Measurements from ENCODE around the gene LEPR.

LEPR gene

DNA sequence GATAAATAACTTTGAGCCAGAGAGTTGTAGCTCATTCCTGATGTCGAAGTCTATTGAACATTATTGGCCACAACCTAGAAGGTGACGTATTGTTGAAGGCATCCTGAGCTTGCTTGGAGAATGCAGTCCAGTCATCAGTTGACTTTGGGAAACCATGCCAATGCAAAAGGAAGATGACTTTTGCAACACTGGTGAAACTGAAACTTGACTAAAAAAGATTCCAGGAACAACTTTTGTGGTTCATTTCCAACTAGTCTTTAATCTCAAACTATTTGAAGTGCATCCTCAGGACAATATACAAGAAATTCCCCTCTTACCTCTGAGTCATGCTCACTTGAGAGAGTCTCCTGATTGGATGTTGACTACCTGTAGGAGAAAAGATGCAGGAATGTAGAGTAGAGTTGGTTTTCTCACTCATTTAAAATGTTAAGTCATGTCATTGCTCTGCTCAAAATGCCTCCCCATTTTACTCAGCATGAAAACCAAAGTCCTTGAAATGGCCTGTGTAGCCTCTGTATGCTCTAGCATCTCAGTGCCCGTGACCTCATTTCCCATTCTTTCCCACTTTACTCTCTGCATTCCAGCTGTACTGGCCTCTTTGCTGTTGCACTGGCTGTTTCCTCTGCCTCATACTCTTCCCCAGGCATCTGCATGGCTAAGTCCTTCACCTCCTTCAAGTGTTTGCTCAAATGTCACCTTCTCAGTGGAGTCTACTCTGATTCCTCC lies 24.4 kb upstream of the LEPR start:
- ATAC-seq (replicated peaks) (no peak), DNase-seq (no peak)
- Mint-ChIP-seq H3K4me3 (no peak overlapping the region), H3K27me3 (no peaks in the 10 kb centered on the region), H3K4me1 (ENCODE audit: low read depth in 2 of 2) (peaks cover 4% of the 10 kb centered on the region in 2 donors), H3K9me3 (no peaks in the 10 kb centered on the region), H3K27ac (no peak overlapping the region), H3K36me3 (ENCODE audit: insufficient read depth) (no peaks in the 10 kb centered on the region)

DNA sequence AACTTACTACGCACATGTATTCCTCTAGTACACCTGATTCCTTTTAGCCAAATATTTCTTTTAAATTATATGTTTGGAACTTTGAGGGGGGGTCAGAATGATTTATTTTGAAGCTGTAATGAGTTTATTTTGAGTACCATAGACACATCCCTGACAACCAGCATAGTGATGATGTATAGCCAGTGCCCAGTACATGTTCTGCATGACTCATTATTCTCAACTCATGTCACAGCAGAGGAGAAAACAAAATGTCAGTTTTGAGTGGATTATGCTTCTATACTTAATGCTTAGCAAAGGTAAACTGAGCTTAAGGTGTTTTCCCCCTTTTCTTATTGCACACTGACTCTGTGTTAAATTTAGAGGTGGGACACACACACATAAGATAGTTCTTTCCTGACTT lies 22.4 kb upstream of the LEPR start:
- no peak overlapping the region for H3K27ac Mint-ChIP-seq
- H3K4me1 Mint-ChIP-seq (ENCODE audit: low read depth in 2 of 2): peaks cover 4% of the 10 kb centered on the region in 2 donors

DNA sequence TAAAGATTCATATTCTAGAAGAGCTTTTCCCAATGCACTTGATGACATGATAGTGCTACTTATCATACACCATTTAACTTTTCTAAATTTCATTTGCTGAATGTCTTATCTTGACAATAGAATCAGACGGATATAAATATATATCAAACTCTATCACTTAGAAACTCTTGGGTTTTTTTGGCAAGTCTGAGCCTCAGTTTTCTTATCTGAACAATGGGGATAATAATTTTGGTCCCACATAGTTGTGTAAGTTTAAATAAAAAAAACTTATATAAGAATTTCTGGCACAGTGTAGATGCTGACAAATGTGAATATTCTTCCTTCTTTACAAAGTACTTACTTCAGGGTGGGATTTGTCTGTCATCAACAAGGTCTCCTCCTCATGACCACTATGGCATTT lies 21.5 kb upstream of the LEPR start:
- Mint-ChIP-seq H3K27me3 (no peaks in the 10 kb centered on the region), H3K4me3 (no peak overlapping the region), H3K36me3 (ENCODE audit: insufficient read depth) (no peaks in the 10 kb centered on the region), H3K27ac (no peak overlapping the region), H3K4me1 (ENCODE audit: low read depth in 2 of 2) (peaks cover 0 to 4% of the 10 kb centered on the region in 2 donors), H3K9me3 (no peaks in the 10 kb centered on the region)
- ATAC-seq (replicated peaks) (no peak), DNase-seq (no peak)

More for the DNA sequence above, 22.4 kb upstream of the LEPR start:
- ATAC-seq (replicated peaks): no peak
- H3K9me3 Mint-ChIP-seq: no peaks in the 10 kb centered on the region
- H3K4me3 Mint-ChIP-seq: no peak overlapping the region
- no peak for DNase-seq
- no peaks in the 10 kb centered on the region for H3K27me3 Mint-ChIP-seq
- no peaks in the 10 kb centered on the region for H3K36me3 Mint-ChIP-seq (ENCODE audit: insufficient read depth)

DNA sequence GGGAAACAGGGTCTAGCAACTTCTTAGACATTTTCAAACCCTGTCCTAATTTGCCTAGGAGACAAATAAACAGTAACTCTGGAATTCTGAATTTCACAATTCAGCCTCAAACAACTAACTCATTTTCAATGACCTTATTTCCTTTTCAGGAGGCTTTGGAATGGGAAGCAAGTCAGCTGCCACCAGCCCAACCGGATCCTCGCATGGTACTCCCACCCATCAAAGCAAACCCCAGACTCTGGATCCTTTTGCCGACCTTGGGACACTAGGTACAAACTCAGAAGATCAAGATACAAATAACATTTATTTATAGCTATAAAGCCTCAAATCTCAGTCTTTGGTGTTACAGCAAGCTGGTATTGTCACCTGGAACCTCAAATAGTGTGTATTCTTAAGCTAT lies 18.9 kb upstream of the LEPR start:
- H3K4me3 Mint-ChIP-seq: no peak overlapping the region
- H3K9me3 Mint-ChIP-seq: no peaks in the 10 kb centered on the region
- H3K36me3 Mint-ChIP-seq (ENCODE audit: insufficient read depth): no peaks in the 10 kb centered on the region
- ATAC-seq (replicated peaks) (no peak), DNase-seq (no peak)
- H3K4me1 Mint-ChIP-seq (ENCODE audit: low read depth in 2 of 2): no peaks in the 10 kb centered on the region
- no peak overlapping the region for H3K27ac Mint-ChIP-seq
- H3K27me3 Mint-ChIP-seq: no peaks in the 10 kb centered on the region

DNA sequence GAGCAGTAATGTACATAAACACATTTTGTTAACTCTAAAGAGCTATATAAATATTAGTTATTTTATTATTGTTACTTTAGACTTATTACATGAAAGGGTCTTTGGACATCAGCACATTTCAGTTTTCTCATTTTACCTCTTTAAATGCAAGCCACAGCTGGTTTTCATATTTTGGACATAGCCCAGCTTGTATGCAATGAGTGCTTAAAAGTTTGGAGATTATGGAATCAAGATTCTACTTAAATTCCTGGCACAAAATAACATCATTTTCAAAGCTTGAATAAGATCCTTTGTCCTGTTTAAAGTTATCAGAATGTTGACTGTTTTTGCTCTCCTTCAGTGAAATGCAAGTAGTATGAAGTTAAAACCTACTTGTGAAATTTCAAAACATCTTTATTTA lies 15.5 kb upstream of the LEPR start:
- no peak for DNase-seq
- Mint-ChIP-seq H3K9me3 (no peaks in the 10 kb centered on the region), H3K36me3 (ENCODE audit: insufficient read depth) (no peaks in the 10 kb centered on the region), H3K4me3 (no peak overlapping the region), H3K27ac (no peak overlapping the region), H3K27me3 (no peaks in the 10 kb centered on the region), H3K4me1 (ENCODE audit: low read depth in 2 of 2) (no peaks in the 10 kb centered on the region)
- no peak for ATAC-seq (replicated peaks)

DNA sequence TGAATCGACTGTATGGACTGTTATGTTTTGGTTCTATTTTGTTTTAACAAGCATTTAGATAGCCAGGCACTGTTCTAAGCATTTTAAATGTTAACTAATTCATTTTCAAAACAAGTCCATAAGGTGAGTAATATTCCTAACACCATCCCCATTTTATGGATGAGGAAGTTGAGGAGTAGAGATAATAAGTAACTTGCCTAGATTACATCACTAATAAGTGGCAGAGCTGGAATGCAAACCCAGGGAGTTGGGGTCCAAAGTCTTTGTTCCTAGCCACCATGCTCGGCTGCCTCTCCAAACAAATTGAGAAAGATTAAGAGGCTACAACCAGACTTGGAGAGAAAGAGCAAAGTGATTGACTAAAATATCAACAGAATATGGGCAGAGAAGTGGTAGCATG lies 12.6 kb upstream of the LEPR start:
- Mint-ChIP-seq H3K9me3 (no peaks in the 10 kb centered on the region), H3K27me3 (no peaks in the 10 kb centered on the region)
- no peak for ATAC-seq (replicated peaks)

DNA sequence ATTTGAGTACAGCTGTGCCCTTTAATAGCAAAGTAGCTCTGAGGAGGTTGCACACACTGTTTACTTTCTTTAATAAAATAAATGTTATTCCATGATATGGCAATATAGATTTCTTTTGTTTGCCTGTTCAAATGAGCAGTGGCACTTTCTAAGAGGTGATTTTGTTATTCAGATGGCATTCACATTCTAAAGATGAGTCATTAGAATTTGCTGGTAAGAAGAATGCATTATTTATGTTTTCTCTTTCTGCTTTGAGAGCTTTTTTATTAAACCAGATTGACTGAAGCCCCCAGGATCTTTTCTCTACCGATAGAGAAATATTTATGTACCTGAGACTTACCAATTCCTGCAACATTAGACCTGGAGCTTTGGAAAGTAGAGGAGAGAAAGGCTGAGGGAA lies 11.2 kb upstream of the LEPR start:
- ATAC-seq (replicated peaks) (no peak), DNase-seq (no peak)
- Mint-ChIP-seq H3K4me3 (no peak overlapping the region), H3K4me1 (ENCODE audit: low read depth in 2 of 2) (no peaks in the 10 kb centered on the region), H3K9me3 (no peaks in the 10 kb centered on the region), H3K27ac (no peak overlapping the region), H3K36me3 (ENCODE audit: insufficient read depth) (no peaks in the 10 kb centered on the region), H3K27me3 (no peaks in the 10 kb centered on the region)

More for the DNA sequence above, 12.6 kb upstream of the LEPR start:
- no peak for DNase-seq
- Mint-ChIP-seq H3K4me3 (no peak overlapping the region), H3K4me1 (ENCODE audit: low read depth in 2 of 2) (no peaks in the 10 kb centered on the region), H3K36me3 (ENCODE audit: insufficient read depth) (no peaks in the 10 kb centered on the region), H3K27ac (no peak overlapping the region)

DNA sequence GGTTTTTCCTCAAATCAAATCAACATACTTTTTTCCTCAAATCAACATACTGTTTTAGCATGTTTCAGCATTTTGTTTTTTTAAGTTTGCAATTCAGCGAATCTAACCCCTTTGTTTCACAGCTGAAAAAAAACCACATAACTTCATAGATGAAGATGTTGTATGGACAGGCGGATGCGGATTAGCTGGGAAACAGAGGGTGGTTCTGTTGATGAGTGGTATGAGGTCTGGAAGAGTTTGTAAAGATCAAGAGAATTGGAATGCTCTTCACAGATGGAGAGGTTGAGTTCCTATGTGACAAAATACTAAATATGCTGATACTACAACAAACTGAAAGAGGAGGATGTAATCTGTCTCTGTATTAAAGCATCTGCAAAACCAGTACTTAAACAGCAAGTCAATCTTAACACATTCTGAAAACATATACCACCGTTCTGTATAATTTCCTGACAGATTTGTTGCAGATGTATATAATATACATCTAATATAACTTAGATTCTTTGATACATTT lies 10.6 kb upstream of the LEPR start:
- ATAC-seq (replicated peaks): no peak
- Mint-ChIP-seq H3K27ac (no peak overlapping the region), H3K36me3 (ENCODE audit: insufficient read depth) (no peaks in the 10 kb centered on the region)

DNA sequence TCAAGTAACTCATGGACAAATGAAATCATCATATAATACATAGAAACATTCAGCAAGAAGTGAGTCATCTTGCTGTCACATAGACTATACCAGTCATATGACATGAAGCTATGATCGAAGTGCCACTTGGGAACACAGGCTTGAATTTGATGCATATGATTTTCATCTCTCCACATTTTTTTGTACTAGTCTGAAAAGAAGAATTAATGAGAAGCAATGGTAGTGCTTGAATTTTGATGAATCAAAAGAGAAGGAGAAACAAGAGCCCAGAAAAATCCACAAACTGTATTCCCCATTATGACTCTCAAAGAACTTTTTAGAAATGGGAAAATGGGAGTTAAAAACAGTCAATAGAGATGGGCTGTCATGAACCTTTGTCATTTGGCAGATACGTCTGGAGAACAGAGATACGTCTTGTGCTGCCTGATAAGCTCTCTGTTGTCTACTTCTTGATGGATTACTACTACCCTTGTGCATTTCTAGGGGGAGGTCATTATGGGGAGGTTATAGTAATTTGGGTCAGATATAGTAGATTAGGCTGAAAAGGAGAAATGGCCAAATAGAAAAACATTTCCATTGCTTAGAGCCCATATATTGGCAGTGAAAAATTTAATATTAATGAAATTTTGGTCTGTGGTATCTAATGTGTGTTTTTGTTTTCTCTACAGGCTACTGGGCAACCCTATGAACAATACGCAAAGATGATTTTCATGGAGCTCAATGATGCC lies 8.0 kb upstream of the LEPR start:
- Mint-ChIP-seq H3K27ac (no peak overlapping the region), H3K4me1 (ENCODE audit: low read depth in 2 of 2) (no peaks in the 10 kb centered on the region), H3K27me3 (no peaks in the 10 kb centered on the region), H3K4me3 (no peak overlapping the region), H3K9me3 (no peaks in the 10 kb centered on the region), H3K36me3 (ENCODE audit: insufficient read depth) (no peaks in the 10 kb centered on the region)
- DNase-seq: no peak
- ATAC-seq (replicated peaks): no peak

More for the DNA sequence above, 10.6 kb upstream of the LEPR start:
- no peak for DNase-seq
- H3K9me3 Mint-ChIP-seq: no peaks in the 10 kb centered on the region
- no peaks in the 10 kb centered on the region for H3K27me3 Mint-ChIP-seq
- H3K4me1 Mint-ChIP-seq (ENCODE audit: low read depth in 2 of 2): no peaks in the 10 kb centered on the region
- no peak overlapping the region for H3K4me3 Mint-ChIP-seq

DNA sequence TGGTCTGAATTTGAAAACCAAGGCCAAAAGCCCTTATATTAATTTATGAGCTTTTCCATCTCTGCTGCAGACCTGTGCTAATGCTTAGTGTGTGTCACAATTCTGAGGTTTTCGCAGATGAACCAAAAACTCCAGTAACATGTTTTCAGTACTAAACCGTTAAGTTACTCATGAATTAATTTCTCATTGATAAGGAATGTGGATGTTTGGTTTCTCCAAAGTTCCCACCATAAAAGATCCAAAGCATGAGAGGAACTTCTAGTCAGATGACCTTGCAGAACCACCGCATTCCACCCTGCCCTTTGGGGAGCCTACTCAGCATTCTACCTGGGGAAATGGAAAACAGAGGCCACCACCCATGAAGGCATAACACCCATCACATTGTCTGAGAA lies 7.5 kb upstream of the LEPR start:
- H3K27ac Mint-ChIP-seq: no peak overlapping the region
- H3K4me3 Mint-ChIP-seq: no peak overlapping the region
- H3K9me3 Mint-ChIP-seq: no peaks in the 10 kb centered on the region
- ATAC-seq (replicated peaks): no peak
- no peaks in the 10 kb centered on the region for H3K27me3 Mint-ChIP-seq
- H3K36me3 Mint-ChIP-seq (ENCODE audit: insufficient read depth): no peaks in the 10 kb centered on the region
- no peak for DNase-seq
- no peaks in the 10 kb centered on the region for H3K4me1 Mint-ChIP-seq (ENCODE audit: low read depth in 2 of 2)

DNA sequence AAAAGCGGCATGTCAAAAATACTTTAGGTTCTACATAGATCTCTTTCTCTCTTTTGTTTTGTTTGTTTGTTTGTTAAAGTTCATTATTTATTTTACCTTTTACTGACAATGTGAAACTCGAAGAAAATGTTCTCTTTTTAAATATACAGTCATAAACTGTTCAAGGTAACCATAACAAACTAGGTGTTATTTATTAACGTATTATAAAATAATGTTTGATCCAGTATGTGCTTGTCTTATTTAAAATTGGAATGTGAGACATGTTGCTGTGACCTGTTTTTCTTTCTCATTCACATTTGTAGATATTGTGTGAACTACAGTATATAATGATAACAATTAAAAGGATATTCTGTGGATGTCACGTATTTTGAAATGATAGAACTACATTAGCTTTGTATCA lies 5.9 kb upstream of the LEPR start:
- Mint-ChIP-seq H3K4me1 (ENCODE audit: low read depth in 2 of 2) (peaks cover 1% of the 10 kb centered on the region in 2 donors), H3K9me3 (no peaks in the 10 kb centered on the region), H3K4me3 (no peak overlapping the region), H3K27ac (no peak overlapping the region), H3K27me3 (no peaks in the 10 kb centered on the region), H3K36me3 (ENCODE audit: insufficient read depth) (no peaks in the 10 kb centered on the region)
- ATAC-seq (replicated peaks): no peak
- no peak for DNase-seq

DNA sequence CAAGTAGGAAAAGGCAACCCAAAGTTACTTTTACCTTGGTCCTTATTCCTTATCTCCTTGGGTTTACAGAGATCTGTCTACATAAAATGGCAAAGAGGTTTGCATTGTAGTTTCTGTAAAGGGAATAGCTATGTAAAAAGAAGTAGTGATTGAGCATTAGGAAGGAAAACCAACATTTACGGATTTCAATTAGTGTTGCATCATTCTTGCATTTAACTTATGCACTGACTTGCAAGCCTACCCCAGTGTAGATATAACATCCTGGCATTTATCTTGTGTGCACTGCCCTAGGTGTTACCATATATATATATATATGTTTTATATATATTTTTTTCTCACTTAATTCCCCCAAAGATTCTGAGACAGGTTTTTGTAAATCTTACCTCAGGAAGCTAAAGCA lies 3.7 kb upstream of the LEPR start:
- Mint-ChIP-seq H3K27ac (no peak overlapping the region), H3K9me3 (no peaks in the 10 kb centered on the region), H3K4me3 (no peak overlapping the region), H3K27me3 (no peaks in the 10 kb centered on the region), H3K36me3 (ENCODE audit: insufficient read depth) (no peaks in the 10 kb centered on the region), H3K4me1 (ENCODE audit: low read depth in 2 of 2) (peaks cover 6% of the 10 kb centered on the region in 2 donors)
- ATAC-seq (replicated peaks) (no peak), DNase-seq (no peak)

DNA sequence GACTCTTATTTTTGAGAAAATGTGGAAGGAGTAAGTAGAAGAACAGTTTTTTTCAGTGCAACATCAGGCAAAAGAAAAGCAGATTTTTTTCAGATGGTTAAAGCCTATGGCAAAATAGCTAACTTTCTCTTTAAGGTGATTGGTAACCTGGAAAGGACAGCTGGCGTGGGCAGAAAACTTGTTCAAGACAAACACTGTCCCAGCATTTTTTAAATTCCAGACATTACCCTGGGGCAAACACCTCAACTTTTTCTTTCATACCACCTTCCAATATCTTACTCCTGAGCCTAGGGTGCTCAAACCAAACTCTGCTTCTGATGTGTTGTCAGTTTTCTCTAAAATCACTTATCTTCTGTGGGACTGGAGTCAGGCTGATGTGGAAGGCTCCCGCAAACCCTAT lies 2.7 kb upstream of the LEPR start:
- Mint-ChIP-seq H3K36me3 (ENCODE audit: insufficient read depth) (no peaks in the 10 kb centered on the region), H3K9me3 (no peaks in the 10 kb centered on the region), H3K4me1 (ENCODE audit: low read depth in 2 of 2) (peaks cover 6% of the 10 kb centered on the region in 2 donors), H3K4me3 (no peak overlapping the region), H3K27me3 (no peaks in the 10 kb centered on the region), H3K27ac (no peak overlapping the region)
- ATAC-seq (replicated peaks) (no peak), DNase-seq (no peak)

DNA sequence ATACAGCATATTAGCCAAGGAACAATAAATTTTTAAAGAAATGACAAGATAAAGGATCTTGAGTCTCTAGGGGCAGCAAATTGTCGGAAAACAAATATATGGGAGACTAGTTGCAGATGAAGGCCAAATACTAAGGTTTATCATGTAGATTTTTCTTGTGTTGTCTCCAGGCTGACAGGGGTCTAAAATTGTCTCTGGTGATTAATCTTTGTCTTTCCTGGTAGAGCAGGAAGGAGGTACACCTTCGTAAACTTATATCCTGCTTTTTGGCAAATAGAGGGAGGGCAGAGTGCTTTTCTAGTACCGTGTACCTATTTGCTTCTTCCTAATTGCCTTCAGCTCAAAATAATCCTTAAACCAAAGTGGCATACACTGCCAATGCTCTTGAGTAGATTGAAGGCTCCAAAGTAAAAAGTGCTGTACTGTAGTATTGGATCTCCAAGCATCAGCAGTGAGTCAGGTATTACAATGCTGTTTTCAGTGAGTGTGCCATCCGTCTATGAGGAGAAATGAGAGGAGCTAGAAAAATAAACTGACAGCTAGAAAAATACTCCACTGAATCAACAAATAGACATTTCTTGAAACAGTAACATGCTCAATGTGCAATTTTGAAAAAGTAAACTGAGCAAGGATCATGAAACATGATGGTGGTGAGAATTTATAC lies 1.8 kb upstream of the LEPR start:
- Mint-ChIP-seq H3K4me1 (ENCODE audit: low read depth in 2 of 2) (peaks cover 6% of the 10 kb centered on the region in 2 donors), H3K9me3 (no peaks in the 10 kb centered on the region), H3K27me3 (no peaks in the 10 kb centered on the region), H3K36me3 (ENCODE audit: insufficient read depth) (no peaks in the 10 kb centered on the region), H3K4me3 (no peak overlapping the region), H3K27ac (no peak overlapping the region)
- ATAC-seq (replicated peaks) (no peak), DNase-seq (no peak)
